KMS-11 (cell line): ENCODE data around the gene SPATA6L.

Experiments used
- H2AFZ ChIP-seq: fragments of 200-600 bp; sonication (generic); 2 replicates; pipeline ENCODE4 v1.6.1; 2016; ENCODE audit warnings: antibody characterized with exemption, mixed run types, low read depth
- H3K27ac ChIP-seq: fragments of 200-600 bp; sonication (generic); 2 replicates; pipeline ENCODE4 v1.6.1; 2016; ENCODE audit warnings: mild to moderate bottlenecking, mixed run types
- H3K27me3 ChIP-seq: fragments of 200-600 bp; sonication (generic); 2 replicates; pipeline ENCODE4 v1.6.1; 2017; ENCODE audit warnings: mild to moderate bottlenecking, low read depth, mixed run types, moderate library complexity; ENCODE audit not compliant: insufficient read depth
- H3K36me3 ChIP-seq: fragments of 200-600 bp; sonication (generic); 2 replicates; pipeline ENCODE4 v1.6.1; 2017; ENCODE audit warnings: mild to moderate bottlenecking, mixed run types; ENCODE audit not compliant: insufficient read depth
- H3K4me1 ChIP-seq: fragments of 200-600 bp; sonication (generic); 2 replicates; pipeline ENCODE4 v1.6.1; 2016; ENCODE audit warnings: mild to moderate bottlenecking, low read depth, mixed run types; ENCODE audit not compliant: poor library complexity, severe bottlenecking
- H3K4me2 ChIP-seq: fragments of 200-600 bp; sonication (generic); 2 replicates; pipeline ENCODE4 v1.7.0; 2016; ENCODE audit warnings: mild to moderate bottlenecking, mixed run types
- H3K4me3 ChIP-seq: fragments of 200-600 bp; sonication (generic); IDR thresholded peaks from 2 replicates; pipeline ENCODE4 v1.6.1; 2017; ENCODE audit warnings: low read depth, low read length, mixed read lengths; ENCODE audit not compliant: insufficient read depth
- H3K79me2 ChIP-seq: fragments of 200-600 bp; sonication (generic); 2 replicates; pipeline ENCODE4 v1.6.1; 2016; ENCODE audit warnings: low read depth, mixed run types; ENCODE audit not compliant: insufficient read depth
- H3K9ac ChIP-seq: fragments of 200-600 bp; sonication (generic); 2 replicates; pipeline ENCODE4 v1.6.1; 2016; ENCODE audit warnings: mild to moderate bottlenecking, mixed run types
- H4K20me1 ChIP-seq: fragments of 200-600 bp; sonication (generic); 2 replicates; pipeline ENCODE4 v1.6.1; 2016; ENCODE audit warnings: mild to moderate bottlenecking, mixed run types; ENCODE audit not compliant: insufficient read depth
- TF ChIP-seq, protein P1 (sequence below): fragments of 200-600 bp; sonication (generic); conservative IDR thresholded peaks from 2 replicates; pipeline ENCODE4 v1.6.1; 2017; ENCODE audit warnings: low read depth, mild to moderate bottlenecking, antibody characterized with exemption, low read length, moderate library complexity, mixed read lengths

The SPATA6L gene

DNA sequence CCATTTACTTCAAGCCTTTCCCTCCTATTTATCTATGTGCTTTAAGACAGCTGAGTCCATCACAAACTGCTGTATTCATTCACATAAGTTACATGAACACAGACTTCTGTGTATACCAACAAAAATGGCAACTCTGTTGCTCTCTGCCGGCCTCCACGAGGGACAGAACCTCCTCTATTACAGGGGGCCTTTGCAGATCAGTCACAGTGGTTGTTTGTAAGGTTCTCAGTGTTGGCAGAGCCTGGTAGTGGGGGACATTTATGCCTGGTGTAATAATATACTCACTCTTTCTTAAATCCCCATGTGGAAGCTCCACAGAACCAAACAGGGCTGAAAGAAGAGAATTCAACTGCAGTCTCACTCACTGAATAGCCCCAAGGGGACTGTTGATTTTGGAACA is 99.5 kb downstream of the SPATA6L start:
- H3K9ac ChIP-seq: no peak overlapping the region
- TF ChIP-seq, protein P1, sequence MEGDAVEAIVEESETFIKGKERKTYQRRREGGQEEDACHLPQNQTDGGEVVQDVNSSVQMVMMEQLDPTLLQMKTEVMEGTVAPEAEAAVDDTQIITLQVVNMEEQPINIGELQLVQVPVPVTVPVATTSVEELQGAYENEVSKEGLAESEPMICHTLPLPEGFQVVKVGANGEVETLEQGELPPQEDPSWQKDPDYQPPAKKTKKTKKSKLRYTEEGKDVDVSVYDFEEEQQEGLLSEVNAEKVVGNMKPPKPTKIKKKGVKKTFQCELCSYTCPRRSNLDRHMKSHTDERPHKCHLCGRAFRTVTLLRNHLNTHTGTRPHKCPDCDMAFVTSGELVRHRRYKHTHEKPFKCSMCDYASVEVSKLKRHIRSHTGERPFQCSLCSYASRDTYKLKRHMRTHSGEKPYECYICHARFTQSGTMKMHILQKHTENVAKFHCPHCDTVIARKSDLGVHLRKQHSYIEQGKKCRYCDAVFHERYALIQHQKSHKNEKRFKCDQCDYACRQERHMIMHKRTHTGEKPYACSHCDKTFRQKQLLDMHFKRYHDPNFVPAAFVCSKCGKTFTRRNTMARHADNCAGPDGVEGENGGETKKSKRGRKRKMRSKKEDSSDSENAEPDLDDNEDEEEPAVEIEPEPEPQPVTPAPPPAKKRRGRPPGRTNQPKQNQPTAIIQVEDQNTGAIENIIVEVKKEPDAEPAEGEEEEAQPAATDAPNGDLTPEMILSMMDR: no peak
- no peaks in the 10 kb centered on the region for H3K79me2 ChIP-seq
- H3K27me3 ChIP-seq: no peaks in the 10 kb centered on the region
- H3K4me1 ChIP-seq: no peaks in the 10 kb centered on the region
- H3K4me2 ChIP-seq: no peak overlapping the region
- no peaks in the 10 kb centered on the region for H3K36me3 ChIP-seq
- H4K20me1 ChIP-seq: no peaks in the 10 kb centered on the region
- no peak overlapping the region for H2AFZ ChIP-seq
- H3K4me3 ChIP-seq: no peak overlapping the region
- H3K27ac ChIP-seq: no peak overlapping the region

DNA sequence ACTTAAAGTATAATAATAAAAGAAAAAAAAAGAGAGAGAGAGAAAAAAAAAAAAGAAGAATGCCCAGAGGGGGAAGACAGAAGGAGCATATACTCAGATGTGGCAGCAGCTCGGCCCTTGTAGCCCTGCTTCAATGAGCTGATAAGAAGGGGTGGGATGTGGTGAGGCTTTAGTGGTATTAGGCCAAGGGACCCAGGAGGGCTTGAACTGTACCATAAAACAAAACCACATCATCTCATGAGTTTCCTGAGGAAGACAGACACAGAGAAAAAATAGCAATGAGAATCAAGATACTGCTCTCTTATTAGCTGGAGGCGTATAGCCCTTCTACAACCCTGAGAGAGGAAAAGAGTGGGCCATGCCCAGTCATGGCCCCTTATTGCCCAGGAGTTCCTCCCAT is 103.2 kb downstream of the SPATA6L start:
- Histone ChIP-seq H3K4me2 (no peak overlapping the region), H3K79me2 (no peaks in the 10 kb centered on the region), H3K9ac (no peak overlapping the region), H2AFZ (no peak overlapping the region), H3K27me3 (no peaks in the 10 kb centered on the region), H3K4me1 (no peaks in the 10 kb centered on the region), H3K4me3 (no peak overlapping the region), H3K27ac (no peak overlapping the region), H4K20me1 (no peaks in the 10 kb centered on the region), H3K36me3 (no peaks in the 10 kb centered on the region)
- TF ChIP-seq, protein P1: no peak

DNA sequence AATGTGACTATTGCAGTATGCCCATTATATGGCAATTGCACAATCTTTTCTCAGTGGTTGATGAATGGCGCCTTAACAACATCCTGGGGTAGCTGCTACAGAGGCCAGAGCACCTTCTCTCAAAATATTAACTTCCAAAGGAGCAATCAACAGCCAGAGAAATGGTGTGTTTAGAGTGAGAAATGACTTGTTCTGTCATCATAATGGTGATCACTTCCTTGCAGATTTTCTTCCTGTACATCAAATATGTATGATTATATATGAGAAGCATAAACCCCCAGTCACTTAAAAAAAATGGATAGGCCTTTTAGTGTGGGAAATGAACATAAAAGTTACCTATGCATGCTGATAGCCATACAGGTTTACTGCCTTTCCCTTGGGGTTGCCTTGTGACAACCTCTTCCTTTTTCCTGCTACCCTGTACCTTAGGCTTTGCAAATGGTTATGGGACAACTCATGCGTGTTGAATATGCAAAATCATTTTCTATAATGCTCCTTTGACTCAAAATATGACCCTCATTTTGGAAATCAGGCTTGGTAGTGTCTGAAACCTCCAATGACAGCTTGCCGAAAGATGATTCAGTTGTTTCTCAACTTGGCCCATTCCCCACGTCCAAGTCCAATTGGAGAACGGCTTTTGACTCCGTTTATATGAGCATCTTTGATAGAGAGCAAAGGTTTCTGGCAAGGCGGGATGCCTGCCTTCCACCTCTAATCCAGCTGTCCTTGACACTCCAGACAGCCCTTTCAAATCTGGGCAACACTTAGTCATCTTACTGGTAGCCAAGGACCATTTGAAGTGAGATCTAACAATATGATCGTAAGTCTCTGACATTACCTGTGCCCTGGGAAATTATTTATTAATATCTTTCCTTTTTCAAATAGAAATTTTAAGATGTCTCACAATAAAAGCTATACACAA is 106.8 kb downstream of the SPATA6L start:
- Histone ChIP-seq H3K27ac (no peak overlapping the region), H2AFZ (no peak overlapping the region), H3K4me2 (no peak overlapping the region), H3K27me3 (no peaks in the 10 kb centered on the region), H3K4me3 (no peak overlapping the region), H3K36me3 (no peaks in the 10 kb centered on the region), H3K79me2 (no peaks in the 10 kb centered on the region), H3K4me1 (no peaks in the 10 kb centered on the region), H4K20me1 (no peaks in the 10 kb centered on the region), H3K9ac (no peak overlapping the region)
- TF ChIP-seq, protein P1: no peak

DNA sequence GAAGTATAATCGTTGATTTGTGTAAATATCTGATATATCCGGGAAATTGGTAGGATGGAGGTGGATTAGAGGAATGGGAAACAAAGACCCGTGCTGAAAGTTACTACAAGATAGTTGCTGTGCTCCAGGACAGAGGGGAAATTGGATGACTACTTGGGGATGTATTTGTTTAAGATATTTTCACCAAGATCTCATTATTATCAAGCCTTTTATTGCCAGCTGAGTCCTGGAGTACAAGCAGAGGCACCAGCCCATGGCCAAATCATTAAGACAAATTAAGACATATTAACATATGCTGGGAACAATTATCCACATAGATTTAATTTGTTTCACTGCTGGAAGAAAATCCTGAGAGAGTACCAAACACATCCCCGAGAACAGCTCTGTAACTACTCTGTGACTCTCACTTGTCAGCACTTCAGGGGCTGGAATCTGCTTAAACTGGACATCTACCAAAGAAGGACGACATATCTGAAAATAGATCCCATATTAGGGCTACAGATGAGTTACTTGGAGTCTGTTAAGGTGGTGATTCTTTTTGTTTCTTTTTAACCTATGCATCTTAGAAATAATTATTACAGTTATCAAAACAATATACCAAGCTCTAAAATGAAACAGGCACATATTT is 107.8 kb downstream of the SPATA6L start:
- H3K27ac ChIP-seq: no peak overlapping the region
- H3K4me3 ChIP-seq: no peak overlapping the region
- TF ChIP-seq, protein P1: no peak
- H3K27me3 ChIP-seq: no peaks in the 10 kb centered on the region
- H4K20me1 ChIP-seq: no peaks in the 10 kb centered on the region
- H3K36me3 ChIP-seq: no peaks in the 10 kb centered on the region
- H3K4me1 ChIP-seq: no peaks in the 10 kb centered on the region
- no peak overlapping the region for H3K4me2 ChIP-seq
- no peaks in the 10 kb centered on the region for H3K79me2 ChIP-seq
- no peak overlapping the region for H2AFZ ChIP-seq
- H3K9ac ChIP-seq: no peak overlapping the region
